Retina (tissue), 1 donor: Measurements from ENCODE around the gene GAB2.
A peak's percentile ranks its signal among the peaks of the same experiment; 100 is the strongest.
"Not testable (repeated sequence)": the region's sequence is repeated elsewhere in the genome, so short reads cannot be mapped to it uniquely, and the experiment has no call there.

Experiments
- DNase-seq: peaks from one replicate; pipeline ENCODE4 v3.0.0-alpha.2; 2016

GAB2 gene

DNA sequence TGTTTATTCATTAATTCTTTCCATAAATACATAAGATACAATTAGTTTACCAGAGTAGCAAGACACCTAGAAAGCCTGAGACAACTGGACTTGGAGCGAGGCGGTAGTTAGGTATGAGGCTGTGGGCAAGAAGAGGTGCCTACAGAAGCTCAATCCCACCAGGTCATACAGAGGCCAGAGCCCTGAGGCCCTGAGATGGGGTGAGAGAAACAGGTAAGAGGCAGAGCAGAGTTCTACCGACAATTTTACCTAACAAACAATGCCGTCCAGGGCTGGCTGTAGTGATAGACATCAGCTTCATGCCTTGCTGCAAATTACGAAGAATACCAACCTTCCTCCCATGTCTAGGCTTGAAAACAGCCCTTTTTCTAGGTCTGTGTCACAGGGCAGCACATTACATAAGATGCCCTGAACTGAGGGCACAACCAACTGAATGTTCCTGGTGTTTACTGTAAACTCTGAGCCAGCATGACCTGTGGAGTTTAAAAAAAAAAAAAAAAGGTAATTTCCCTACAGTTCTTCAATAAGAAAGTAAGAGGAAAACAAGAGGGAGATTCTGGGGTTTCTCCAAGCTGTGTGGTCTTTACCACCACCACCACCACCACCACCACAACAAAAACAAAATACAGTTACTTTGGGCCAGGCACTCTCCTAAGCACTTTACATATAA is 105.8 kb downstream of the GAB2 start:
- peak; percentile 24 for DNase-seq

DNA sequence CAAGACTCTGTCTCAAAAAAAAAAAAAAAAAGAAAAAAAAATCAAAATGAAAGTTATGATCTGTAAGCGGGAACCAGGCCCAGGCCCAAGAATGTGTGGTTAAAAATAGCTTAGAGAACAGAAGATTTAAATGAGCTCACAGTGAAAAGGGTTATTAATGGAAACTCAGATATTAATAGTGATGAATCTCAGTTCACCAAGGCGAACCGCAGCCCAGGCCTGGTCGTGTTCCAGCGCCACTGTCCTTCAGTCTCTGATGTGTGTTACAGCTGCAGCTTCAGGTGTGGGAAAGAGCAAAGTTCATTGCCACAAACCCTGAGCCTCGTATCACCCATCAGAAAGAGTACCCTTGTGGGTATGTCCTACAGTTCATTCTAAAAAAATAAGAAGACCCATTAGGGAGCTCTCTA is 107.1 kb downstream of the GAB2 start:
- no peak for DNase-seq

DNA sequence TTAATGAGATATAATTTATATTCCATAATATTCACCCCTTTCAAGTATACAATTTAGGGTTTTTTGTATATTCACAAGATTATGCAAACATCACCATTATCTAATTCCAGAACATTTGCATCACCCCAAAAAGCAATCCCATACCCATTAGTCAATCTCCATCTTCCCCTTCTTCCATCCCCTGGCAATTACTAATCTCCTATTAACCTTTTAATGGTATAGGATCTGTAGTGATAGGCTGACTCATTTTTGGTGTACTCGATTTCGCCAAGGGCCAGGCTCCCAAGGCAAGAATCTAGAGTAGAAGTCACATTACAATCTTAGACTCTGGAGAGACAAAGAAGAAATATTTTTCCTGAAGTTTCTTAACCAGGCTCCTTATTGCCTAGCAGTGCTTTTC is 113.4 kb downstream of the GAB2 start:
- no peak for DNase-seq

DNA sequence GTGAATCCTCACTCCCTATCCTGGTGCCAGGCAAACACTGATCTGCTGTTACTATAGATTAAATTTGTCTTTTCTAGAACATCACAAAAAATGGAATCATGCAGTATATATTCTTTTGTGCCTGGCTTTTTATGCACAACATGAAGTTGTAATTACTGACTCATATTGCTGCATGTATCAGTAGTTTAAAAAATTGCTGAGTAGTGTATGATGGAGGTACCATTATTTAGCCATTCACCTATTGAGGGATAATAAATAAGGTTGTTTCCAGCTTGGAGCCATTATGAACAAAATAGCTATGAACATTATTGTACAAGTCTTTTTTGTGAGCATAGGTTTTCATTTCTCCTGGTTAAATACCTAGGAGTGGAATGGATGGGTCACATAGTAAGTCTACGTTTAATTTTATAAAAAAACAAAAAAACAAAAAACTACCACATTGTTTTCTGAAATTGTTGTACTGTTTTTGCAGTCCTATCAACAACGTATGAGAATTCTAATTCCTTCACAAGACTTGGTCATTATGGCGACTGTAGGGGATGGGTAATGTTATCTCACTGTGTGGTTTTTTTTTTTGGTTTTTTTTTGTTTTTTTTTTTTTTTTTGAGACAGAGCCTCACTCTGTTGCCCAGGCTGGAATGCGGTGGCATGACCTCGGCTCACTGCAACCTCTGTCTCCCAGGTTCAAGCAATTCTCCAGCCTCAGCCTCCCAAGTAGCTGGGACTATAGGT is 117.3 kb downstream of the GAB2 start:
- no peak for DNase-seq

DNA sequence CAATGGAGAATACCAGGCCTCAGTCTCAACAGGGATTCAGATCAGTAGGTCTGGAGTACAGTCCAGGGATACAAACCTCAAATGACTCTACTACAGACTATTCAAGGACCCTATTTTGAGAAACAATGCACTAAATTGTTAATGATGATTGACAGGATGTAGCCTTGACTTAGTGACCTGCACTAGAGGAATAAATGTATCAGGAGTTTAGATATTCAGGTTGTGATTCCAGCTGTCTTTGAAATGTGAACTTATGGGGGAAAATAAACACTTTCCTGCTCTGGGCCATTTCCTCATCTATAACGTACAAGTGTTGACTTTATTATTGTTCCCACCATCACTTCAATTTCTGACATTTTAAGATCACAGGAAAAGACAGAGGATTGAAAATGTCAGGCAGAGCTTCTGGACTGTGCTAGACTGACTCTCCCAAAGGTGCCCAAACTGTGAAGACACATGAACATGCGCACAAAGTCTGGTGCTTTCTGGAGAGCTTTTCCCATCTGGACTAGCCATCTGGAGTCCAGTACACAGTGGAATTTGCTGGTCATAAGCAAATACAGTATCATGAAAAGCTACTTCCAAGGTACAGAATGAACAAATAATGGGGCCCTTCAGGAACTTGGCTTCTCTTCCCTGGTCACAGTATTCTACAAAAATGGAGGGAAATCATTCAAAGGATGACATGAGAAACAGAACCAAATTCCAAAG is 118.5 kb downstream of the GAB2 start:
- no peak for DNase-seq

DNA sequence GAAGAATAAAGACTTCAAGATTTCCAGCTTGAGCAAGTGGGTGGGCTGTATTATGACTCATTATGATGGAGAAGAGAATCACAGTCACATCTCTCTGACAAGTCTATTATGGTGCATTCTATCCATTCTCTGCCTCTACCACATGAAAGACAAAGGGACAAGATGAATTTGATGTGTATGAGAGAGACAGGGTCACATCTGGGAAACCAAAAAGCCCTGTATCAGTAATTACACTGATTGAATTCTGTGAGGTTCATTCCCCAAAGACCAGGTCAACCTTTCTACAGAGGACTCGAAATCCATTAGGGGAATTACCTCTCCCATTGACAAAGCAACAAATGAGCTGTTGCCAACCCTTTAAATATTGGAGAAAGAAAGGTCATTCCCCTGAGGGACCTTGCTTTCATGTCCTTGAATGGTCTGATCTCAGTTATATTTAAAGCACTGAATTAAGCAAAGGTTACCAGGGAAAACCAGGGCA is 119.3 kb downstream of the GAB2 start:
- peak; percentile 60 for DNase-seq

DNA sequence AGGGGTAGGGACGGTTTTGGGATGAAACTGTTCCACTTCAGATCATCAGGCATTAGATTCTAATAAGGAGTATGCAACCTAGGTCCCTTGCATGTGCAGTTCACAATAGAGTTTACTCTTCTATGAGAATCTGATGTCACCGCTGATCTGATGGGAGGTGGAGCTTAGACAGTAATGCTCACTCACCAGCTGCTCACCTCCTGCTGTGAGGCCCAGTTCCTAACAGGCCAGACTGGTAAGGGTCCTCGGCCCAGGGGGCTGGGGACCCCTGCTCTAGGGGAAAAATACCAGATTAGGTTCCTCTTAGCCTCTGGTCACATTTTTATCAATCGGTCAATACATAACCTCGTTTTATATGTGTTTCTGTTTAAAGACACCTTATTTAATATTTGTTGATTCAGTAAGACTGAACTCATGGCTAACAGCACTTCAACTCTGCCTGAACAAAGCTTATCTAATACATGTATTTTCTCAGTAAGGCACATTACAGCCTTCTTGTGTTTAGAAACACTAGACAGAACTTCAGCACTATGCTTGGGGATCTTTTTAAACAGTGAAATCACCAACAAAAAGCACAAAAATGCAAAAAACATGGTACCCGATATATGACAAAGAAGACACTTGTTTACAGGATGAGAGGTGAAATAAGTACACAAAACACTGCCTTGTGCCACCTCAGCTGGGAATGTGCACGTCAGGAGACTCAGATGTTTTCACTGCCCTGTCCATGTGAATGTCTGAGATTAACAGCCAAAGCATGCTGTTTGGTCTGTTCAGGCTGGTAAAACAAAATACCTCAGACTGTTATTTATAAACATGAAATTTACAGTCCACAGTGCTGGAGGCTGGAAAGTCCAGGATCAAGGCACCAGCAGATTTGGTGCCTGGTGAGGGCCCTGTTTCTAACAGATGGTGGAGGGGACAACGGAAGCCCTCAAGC is 121.4 kb downstream of the GAB2 start:
- DNase-seq: peak; percentile 43

DNA sequence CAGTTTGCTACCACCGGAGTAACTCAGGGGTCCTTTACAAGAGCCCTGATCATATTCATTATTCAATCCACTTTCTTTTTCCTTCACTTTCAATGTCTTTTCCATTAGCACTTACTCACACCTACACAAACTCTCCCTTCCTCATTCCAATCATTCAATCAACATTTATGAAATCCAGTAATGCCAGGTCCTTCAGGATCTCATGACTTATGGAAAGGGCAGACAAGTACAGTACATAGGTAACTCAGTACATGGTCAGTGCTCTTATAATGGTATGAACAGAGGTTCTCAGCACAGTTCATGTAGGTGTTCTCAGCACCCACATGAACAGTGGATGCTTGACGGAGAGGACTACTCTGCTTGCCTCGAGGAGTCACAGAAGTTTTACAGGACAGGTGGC is 122.3 kb downstream of the GAB2 start:
- no peak for DNase-seq

DNA sequence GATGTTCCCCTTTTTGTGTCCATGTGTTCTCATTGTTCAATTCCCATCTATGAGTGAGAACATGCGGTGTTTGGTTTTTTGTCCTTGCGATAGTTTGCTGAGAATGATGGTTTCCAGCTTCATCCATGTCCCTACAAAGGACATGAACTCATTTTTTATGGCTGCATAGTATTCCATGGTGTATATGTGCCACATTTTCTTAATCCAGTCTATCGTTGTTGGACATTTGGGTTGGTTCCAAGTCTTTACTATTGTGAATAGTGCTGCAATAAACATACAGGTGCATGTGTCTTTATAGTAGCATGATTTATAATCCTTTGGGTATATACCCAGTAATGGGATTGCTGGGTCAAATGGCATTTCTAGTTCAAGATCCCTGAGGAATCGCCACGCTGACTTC is 123.5 kb downstream of the GAB2 start:
- DNase-seq: not testable (repeated sequence)

DNA sequence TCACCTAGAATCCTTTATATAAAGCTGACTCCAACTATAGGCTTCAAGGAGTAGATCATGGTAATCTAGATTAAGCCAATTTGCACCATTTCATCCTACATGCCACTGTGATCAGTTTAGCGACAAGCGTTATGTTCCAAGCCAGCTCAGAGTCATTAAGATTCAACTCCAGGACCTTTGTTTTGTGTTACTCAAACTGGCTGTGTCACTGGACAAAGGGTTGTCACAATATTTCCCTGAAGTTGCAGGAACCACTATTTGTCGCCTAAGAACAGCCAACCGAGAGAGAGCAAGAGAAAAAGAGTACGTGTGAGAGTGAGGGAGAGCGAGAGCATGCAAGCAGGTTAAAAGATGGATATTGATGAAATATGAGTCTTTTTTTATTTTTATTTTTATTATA is 124.1 kb downstream of the GAB2 start:
- DNase-seq: no peak

DNA sequence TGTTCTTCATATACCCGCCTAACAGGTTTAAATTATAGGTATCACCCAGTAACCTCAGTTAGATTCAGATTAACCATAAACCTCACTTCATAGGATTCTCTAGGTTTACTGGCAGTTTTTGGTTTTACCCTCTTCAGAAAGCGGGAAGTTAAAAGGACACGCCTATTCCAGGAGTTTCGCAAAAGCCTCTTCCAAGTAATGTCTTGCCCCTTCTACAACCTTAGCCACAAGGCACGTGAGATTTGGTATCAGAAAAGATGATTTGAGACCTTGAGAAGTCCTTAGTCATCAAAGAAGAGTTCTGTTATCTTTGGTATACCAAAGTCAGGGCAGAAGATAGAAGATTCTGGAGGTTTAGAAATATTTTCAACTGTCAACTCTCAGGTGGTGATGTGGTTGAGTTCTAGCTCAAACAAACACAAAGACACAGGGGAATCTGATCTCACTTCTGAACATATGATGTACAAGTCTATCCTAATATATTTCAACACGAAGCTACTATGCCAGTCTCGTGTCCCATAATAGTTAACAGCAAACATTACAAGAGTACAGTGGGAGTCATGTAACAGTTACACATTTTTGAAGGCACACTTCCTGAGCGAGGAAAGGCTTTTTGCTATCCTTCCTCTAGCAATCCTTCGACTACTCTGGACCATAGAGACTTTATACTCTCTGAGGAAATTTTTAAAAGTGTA is 125.4 kb downstream of the GAB2 start:
- no peak for DNase-seq

DNA sequence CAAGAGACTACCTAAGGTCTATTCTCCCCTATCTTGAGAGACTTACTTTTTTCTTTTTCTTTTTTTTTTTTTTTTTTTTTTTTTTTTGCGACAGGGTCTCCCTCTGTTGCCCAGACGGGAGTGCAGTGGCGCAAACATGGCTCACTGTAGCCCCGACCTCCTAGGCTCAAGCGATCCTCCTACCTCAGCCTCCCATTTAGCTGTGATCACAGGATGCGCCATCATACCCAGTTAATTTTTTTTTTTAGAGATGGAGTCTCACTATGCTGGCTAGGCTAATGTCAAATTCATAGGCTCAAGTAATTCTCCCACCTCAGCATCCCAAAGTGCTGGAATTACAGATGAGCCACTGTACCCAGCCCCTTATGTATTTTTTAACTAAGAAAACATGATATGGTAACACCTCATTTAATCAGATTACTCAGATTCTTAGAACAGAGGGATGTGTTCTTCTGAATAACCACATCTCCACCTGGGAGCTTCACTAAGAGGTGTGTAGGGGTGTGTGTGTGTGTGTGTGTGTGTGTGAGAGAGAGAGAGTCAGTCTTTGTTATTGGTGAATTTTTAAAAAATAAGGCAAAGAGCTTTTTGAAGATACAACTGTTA is 126.0 kb downstream of the GAB2 start:
- no peak for DNase-seq

DNA sequence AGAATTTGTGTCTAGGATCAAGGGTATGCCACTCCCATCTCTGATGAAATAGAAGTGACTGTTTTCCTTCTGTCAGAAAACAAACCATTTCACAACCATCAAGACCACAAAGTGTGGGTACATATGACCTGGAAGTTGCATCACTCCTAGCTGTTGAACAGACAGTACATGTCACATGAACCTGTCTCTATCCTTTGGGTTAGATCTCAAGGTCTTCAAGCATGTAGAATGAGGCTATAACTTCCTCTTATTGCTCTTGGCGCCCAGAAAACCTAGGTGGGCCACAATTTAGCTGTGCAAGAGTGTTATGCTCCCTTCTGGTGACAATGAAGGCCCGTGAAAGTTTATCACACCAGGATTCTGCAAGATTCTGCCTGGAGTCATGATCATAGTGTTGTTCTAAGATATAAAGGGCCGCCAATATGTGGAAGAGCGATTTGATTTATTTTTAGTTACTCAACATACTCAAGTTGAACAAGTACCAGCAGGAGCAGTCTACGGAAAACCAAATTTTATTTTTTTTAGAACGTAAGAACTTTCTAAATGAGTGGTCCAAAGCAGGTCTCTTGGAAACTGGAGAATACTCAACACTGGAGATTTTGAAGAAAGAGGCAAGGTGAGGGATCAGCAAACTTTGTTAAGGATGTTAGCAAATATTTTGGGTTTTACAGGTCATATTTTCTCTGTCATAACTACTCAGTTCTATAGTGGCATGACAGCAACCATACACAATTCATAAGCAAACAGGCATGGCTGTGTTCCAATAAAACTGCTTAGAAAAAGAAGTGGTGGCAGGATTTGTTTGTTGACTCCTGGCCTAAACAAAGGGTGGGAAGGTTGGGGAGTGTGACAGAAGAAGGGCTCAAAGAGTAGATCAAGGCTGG is 127.1 kb downstream of the GAB2 start:
- DNase-seq: no peak

DNA sequence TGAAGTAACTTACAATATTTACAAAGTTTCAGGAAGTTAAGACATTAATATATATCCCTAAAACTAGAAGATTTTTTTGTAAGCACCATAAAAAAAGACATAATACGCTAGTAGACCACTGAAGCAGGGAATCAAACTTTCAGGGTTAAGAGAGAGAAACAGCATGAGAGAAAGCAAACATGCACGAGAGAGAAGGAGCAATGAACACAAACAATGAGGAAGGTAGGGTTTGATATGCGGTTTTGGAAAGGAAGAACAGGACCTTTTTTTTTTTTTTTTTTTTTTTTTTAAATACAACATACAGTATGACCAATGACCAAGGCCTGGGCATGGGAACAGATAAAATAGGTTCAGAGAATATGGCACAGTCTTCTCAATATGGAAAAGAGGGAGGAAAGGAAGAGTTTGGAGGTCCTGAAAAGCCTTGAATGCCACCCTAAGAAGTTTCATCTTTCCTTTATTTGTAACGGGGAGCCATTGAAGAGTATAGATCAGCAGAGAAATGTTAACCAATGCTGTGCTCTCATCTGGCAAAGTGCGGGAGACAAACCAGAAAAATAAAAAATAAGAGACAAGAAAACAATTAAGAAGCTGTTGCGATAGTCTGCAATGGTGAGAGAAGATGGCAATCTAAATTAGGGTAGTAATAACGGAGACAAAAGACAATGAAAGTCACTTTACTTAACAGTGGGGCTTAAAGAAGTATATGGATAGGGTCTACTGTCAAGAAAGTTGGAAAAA is 127.9 kb downstream of the GAB2 start:
- no peak for DNase-seq

DNA sequence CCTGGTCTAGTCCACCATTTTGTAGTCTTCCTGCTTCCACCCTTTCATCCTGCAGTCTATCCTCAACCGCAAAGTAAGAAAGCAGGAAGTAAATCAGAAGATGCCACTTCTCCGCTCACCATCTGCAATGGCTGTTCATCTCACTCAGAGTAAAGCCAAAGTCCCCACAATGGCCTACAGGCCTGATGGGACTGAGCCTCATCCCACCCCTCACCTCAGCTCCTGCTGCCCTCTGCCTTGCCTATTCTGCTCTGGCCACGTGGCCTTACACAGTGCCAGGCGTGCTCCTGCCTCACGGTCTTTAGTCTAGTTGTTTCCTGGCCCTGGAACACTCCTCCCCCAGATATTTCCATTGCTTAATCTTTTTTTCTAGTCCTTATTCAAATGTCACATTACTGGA is 133.4 kb downstream of the GAB2 start:
- no peak for DNase-seq

DNA sequence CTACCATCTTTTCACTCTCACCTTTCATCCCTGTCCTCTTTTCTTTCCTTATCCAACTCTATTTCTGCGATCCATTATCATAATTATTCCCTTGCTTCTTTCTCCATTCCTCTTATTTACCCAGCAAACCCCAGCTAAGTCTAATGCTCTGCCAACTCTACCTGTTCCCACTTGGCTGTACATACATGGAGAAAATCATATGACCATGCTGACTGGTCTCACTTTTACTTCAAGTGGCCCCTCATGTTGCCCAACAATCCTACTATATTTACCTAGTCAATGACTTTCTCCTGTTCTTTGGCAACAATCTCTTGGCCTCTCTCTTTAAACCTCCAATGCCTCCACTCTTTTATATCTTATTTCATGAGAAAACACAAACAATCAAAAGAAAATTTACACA is 134.8 kb downstream of the GAB2 start:
- DNase-seq: no peak

DNA sequence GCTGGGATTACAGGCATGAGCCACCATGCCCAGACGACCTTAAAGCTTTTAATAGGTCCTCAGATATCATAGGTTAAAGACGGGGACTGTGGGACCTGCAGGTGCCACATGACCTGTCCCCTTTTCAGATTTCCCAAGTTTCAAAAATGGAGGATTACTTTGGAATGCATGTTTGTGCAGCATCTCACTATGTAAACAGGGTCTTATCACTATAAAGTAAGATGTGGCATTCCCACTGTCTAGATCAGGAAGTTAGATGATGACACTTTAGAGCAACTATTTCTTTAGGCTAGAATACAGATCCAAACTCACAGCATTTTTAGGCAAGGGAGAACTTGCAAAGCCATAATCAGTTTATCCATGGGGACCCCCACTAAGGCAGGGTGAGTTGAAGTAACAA is 136.1 kb downstream of the GAB2 start:
- DNase-seq: no peak

DNA sequence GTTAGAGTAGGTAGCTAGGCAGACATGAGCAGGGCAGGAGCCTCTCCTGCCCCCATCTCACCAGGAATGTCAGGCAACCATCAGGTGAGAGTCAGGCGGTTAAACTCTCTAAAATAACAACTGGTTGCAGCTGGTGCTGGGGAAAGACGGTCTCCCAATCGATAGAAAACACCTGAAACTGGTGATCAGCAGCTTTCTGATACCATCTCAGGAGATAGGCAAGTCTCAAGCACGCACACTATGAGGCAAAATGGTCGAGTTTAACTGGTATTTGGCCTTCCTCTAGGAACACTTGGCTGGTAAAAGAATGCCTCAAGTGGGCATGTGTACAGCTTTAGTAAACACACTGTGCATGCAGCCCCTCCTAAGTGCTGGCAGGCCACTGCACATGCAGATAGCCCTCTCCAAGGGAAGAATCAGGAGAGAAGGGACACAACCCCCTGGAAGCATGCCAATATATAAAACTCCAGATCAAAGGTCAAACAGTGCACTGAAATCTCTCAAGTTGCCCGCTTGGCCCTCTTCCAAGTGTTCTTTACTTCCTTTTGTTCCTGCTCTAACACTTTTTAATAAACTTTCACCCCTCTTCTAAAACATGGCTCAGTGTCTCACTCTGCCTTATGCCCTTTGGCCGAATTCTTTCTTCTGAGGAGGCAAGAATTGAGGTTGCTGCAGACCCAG is 140.2 kb downstream of the GAB2 start:
- DNase-seq: no peak

DNA sequence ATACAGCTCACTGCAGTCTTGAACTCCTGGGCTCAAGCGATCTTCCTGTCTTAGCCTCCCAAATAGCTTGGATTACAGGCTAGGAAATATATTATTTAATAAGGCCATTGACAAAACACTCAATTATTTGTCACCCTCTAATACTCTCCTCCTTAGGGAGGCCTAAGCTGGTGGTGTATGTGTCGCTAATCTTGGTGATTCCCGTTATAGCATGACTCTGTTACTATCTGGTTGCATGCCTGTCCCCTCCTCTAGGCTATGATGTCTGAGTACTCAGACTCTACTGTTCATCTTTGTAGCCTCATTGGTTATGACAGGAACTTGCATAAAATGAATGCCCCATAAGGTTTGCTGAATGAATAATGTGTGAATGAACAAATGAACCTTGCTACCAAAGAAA is 141.3 kb downstream of the GAB2 start:
- no peak for DNase-seq
